ENCODE measurements around the gene FITM1. TPM values are rescaled to one million over a fixed set of nuclear protein-coding genes. Genes with fewer than 3 reads are reported as not detected.

Gene FITM1
- total RNA-seq, 1 experiment from 2014 or later, result 0.72 TPM

DNA sequence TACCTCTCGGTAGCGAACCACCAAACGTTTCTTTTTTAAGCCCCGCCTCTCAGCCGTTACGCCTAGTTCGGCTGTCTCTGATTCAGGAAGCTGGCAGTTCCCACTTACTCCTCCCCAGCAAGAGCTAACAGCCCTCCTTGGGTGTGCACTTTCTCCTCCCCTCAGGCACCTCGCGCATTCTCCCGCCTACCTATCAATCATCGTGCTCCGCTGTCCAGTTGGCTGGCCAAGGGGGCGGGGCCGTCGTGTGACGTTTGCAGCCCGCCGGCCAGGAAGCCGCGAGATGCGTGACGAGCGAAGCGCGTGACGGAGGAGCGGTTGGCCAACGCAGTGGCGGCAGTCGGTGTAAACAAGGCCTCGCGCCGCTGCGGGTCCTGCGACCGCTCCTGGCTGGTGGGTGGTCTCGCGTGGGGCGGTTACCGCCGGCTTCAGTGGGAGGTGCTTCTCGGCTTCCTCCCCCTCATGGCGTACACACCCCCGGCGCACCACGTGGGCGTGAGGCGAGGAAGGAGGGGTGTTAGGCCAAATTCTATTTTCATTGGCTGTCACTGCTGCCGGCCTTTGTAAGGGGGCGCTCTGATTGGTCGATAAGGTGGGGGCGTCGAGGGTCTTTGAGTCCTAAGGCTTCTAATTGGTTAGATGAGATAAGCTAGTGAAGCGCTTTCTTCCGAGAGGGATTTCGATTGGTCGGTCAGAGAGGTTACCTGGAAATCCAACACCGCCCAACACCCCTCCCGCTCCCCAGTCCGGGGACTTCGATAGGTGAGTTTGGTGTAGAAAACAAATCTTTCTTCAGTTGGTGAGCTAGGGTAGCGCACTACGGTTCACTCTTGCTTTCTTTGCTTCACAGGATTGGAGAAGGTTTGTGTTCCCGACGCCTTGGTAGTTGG, 15.7 kb upstream of the FITM1 start, which contains the start of the genes DCAF11 and NRL:
DCAF11 (plus strand) TSS at position 246 of the 890 bp plus-strand sequence. CDS start 818 bp downstream, outside the sequence.
NRL (minus strand) TSS at position 418 of the 890 bp plus-strand sequence. CDS start 32,101 bp downstream, outside the sequence.
- Histone ChIP-seq H3K27ac (ENCODE audit: insufficient read length, low read depth, low read length) (peak within 1 kb of the TSS; percentile 36), H3K23me2 (ENCODE audit: insufficient read length, low read depth, low read length, poor library complexity, severe bottlenecking) (peaks cover 13% of the 10 kb centered on the region)

More for the DNA sequence above, 15.7 kb upstream of the FITM1 start, which contains the start of the genes DCAF11 and NRL:
- no peak within 1 kb of the TSS for H2BK5ac ChIP-seq (ENCODE audit: insufficient read length, low read length)
- no peak within 1 kb of the TSS for H2BK15ac ChIP-seq (ENCODE audit: low read depth, low read length)
- TF ChIP-seq, protein P1, sequence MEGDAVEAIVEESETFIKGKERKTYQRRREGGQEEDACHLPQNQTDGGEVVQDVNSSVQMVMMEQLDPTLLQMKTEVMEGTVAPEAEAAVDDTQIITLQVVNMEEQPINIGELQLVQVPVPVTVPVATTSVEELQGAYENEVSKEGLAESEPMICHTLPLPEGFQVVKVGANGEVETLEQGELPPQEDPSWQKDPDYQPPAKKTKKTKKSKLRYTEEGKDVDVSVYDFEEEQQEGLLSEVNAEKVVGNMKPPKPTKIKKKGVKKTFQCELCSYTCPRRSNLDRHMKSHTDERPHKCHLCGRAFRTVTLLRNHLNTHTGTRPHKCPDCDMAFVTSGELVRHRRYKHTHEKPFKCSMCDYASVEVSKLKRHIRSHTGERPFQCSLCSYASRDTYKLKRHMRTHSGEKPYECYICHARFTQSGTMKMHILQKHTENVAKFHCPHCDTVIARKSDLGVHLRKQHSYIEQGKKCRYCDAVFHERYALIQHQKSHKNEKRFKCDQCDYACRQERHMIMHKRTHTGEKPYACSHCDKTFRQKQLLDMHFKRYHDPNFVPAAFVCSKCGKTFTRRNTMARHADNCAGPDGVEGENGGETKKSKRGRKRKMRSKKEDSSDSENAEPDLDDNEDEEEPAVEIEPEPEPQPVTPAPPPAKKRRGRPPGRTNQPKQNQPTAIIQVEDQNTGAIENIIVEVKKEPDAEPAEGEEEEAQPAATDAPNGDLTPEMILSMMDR (conservative IDR thresholded peaks at IDR 0.05), result no peak
- peak within 1 kb of the TSS; percentile 98 for H3K14ac ChIP-seq (ENCODE audit: insufficient read depth, low read length)
- H3K4me1 ChIP-seq (ENCODE audit: insufficient read depth, low read length), result no peaks in the 10 kb centered on the region
- DNase-seq, result peak; percentile 99
- no peaks in the 10 kb centered on the region for H4K20me1 ChIP-seq (ENCODE audit: control insufficient read depth, insufficient read depth, insufficient read length)
- Mint-ChIP-seq H3K27ac (peak within 1 kb of the TSS; percentile 93 to 100 (median 98)), H3K36me3 (ENCODE audit: insufficient read depth in 1 of 3, low read depth in 3 of 3) (peaks cover 15 to 43% (median 33%) of the 10 kb centered on the region in 3 experiments; a peak in 6 of 7 replicates), H3K4me3 (peak within 1 kb of the TSS; percentile 93 to 95), H3K27me3 (ENCODE audit: low read depth) (peaks cover 3% of the 10 kb centered on the region; the same call in 1 of the 2 replicates), H3K9me3 (no peaks in the 10 kb centered on the region; a peak in 1 of 5 replicates), H3K4me1 (peaks cover 12 to 15% of the 10 kb centered on the region in 2 experiments)
- H3K27me3 ChIP-seq (ENCODE audit: insufficient read depth, low read length), result no peaks in the 10 kb centered on the region
- no peak within 1 kb of the TSS for H2AFZ ChIP-seq (ENCODE audit: low read length)
- no peaks in the 10 kb centered on the region for H3K79me2 ChIP-seq (ENCODE audit: insufficient read depth, low read length)
- no peaks in the 10 kb centered on the region for H3K9me3 ChIP-seq (ENCODE audit: control insufficient read depth, low read depth, low read length)
- no peak within 1 kb of the TSS for H2BK20ac ChIP-seq (ENCODE audit: low read depth, low read length, poor library complexity, severe bottlenecking)
- H3K18ac ChIP-seq (ENCODE audit: insufficient read length, low read depth, low read length), result peak within 1 kb of the TSS; percentile 97
- H3K56ac ChIP-seq (ENCODE audit: insufficient read length, low read depth, low read length), result no peak within 1 kb of the TSS
- H3K4ac ChIP-seq (ENCODE audit: low read depth, low read length), result no peak within 1 kb of the TSS
- peak within 1 kb of the TSS; percentile 79 for H3K4me2 ChIP-seq (ENCODE audit: insufficient read depth, insufficient read length, low read length)
- H2BK120ac ChIP-seq (ENCODE audit: low read depth, low read length, poor library complexity, severe bottlenecking), result no peak within 1 kb of the TSS
- H4K5ac ChIP-seq (ENCODE audit: insufficient read length, low read depth, low read length), result no peak within 1 kb of the TSS
- H3T11ph ChIP-seq (ENCODE audit: low read length), result no peak within 1 kb of the TSS
- H3K79me1 ChIP-seq (ENCODE audit: insufficient read depth, low read depth, low read length, poor library complexity, severe bottlenecking), result no peaks in the 10 kb centered on the region
- H3K23ac ChIP-seq (ENCODE audit: insufficient read length, low read depth, low read length), result no peak within 1 kb of the TSS
- H3K9ac ChIP-seq (ENCODE audit: extremely low read depth, insufficient read length, low read length), result peak within 1 kb of the TSS; percentile 75
- no peak within 1 kb of the TSS for H2AK5ac ChIP-seq (ENCODE audit: insufficient read length, low read length)
- H4K8ac ChIP-seq (replicated peaks; ENCODE audit: insufficient read length, low read depth, low read length), result no peak within 1 kb of the TSS
- no peak within 1 kb of the TSS for H2BK12ac ChIP-seq (ENCODE audit: insufficient read length, low read depth, low read length)
- WGBS (ENCODE audit: extremely low coverage, insufficient read length, low lambda C conversion rate), result no CpG with 5 or more reads among the region's 65 CpGs
- H4K91ac ChIP-seq (ENCODE audit: insufficient read length, low read depth, low read length), result no peak within 1 kb of the TSS

Data from H9 (cell line).